ENCODE results near the gene COX6A2. TPM values are rescaled to one million over a fixed set of nuclear protein-coding genes. Genes with fewer than 3 reads are reported as not detected.

Gene COX6A2
- total RNA-seq, 1 experiment from 2014 or later, result not detected

- Histone ChIP-seq H3K9me3 (no peaks in the 10 kb centered on the region), H3K4me3 (no peak overlapping the region), H3K36me3 (peaks cover 21% of the 10 kb centered on the region), H3K27me3 (no peaks in the 10 kb centered on the region)
- DNase-seq, result no peak
Observed at GRCh38 chr16:31466381-31466841, 38.3 kb upstream of the COX6A2 start.

- H3K36me3 ChIP-seq, result peaks cover 21% of the 10 kb centered on the region
- no peaks in the 10 kb centered on the region for H3K9me3 ChIP-seq
- no peak overlapping the region for H3K4me3 ChIP-seq
- no peak for DNase-seq
- H3K27me3 ChIP-seq, result no peaks in the 10 kb centered on the region
Observed at GRCh38 chr16:31465788-31466370, 37.7 kb upstream of the COX6A2 start.

- Histone ChIP-seq H3K4me3 (no peak overlapping the region), H3K36me3 (peaks cover 21% of the 10 kb centered on the region), H3K9me3 (no peaks in the 10 kb centered on the region), H3K27me3 (no peaks in the 10 kb centered on the region)
- no peak for DNase-seq
Observed at GRCh38 chr16:31464781-31465260, 36.7 kb upstream of the COX6A2 start.

GRCh38 chr16:31464348-31464769 is 36.2 kb upstream of the COX6A2 start:
- H3K27me3 ChIP-seq, result no peaks in the 10 kb centered on the region
- no peaks in the 10 kb centered on the region for H3K9me3 ChIP-seq
- DNase-seq, result no peak
- peaks cover 21% of the 10 kb centered on the region for H3K36me3 ChIP-seq
- no peak overlapping the region for H3K4me3 ChIP-seq

- Histone ChIP-seq H3K27me3 (no peaks in the 10 kb centered on the region), H3K36me3 (peaks cover 35% of the 10 kb centered on the region), H3K4me3 (no peak overlapping the region), H3K9me3 (no peaks in the 10 kb centered on the region)
- DNase-seq, result no peak
Observed at GRCh38 chr16:31461921-31462804, 34.0 kb upstream of the COX6A2 start.

GRCh38 chr16:31461201-31461920 is 33.2 kb upstream of the COX6A2 start:
- H3K4me3 ChIP-seq, result no peak overlapping the region
- peaks cover 38% of the 10 kb centered on the region for H3K36me3 ChIP-seq
- DNase-seq, result no peak
- no peaks in the 10 kb centered on the region for H3K9me3 ChIP-seq
- H3K27me3 ChIP-seq, result no peaks in the 10 kb centered on the region

GRCh38 chr16:31460582-31461002 is 32.4 kb upstream of the COX6A2 start:
- no peaks in the 10 kb centered on the region for H3K27me3 ChIP-seq
- peak overlapping the region; percentile 91 for H3K4me3 ChIP-seq
- peaks cover 41% of the 10 kb centered on the region for H3K36me3 ChIP-seq
- H3K9me3 ChIP-seq, result no peaks in the 10 kb centered on the region
- no peak for DNase-seq

- peak; percentile 100 for DNase-seq
- H3K27me3 ChIP-seq, result no peaks in the 10 kb centered on the region
- H3K9me3 ChIP-seq, result no peaks in the 10 kb centered on the region
- peaks cover 42% of the 10 kb centered on the region for H3K36me3 ChIP-seq
- peak overlapping the region; percentile 91 for H3K4me3 ChIP-seq
Observed at GRCh38 chr16:31459687-31460581, 31.8 kb upstream of the COX6A2 start.

GRCh38 chr16:31458844-31459686 is 30.9 kb upstream of the COX6A2 start, which contains the start of gene ARMC5:
Gene ARMC5, plus strand, starts transcription at chr16:31459501. Its CDS starts 24 bp downstream, at chr16:31459525.
- peaks cover 43% of the 10 kb centered on the region for H3K36me3 ChIP-seq
- H3K4me3 ChIP-seq, result peak within 1 kb of the TSS; percentile 91
- no peaks in the 10 kb centered on the region for H3K9me3 ChIP-seq
- DNase-seq, result peak; percentile 99
- H3K27me3 ChIP-seq, result no peaks in the 10 kb centered on the region

- DNase-seq, result peak; percentile 48
- H3K27me3 ChIP-seq, result no peaks in the 10 kb centered on the region
- H3K9me3 ChIP-seq, result no peaks in the 10 kb centered on the region
- H3K36me3 ChIP-seq, result peaks cover 38% of the 10 kb centered on the region
- H3K4me3 ChIP-seq, result peak overlapping the region; percentile 91
Observed at GRCh38 chr16:31458073-31458843, 30.1 kb upstream of the COX6A2 start.

- DNase-seq, result no peak
- H3K4me3 ChIP-seq, result peak overlapping the region; percentile 91
Observed at GRCh38 chr16:31456988-31457360, 28.8 kb upstream of the COX6A2 start.

GRCh38 chr16:31455601-31456314 is 27.6 kb upstream of the COX6A2 start:
- Histone ChIP-seq H3K27me3 (no peaks in the 10 kb centered on the region), H3K9me3 (no peaks in the 10 kb centered on the region), H3K4me3 (no peak overlapping the region), H3K36me3 (peaks cover 36% of the 10 kb centered on the region)
- DNase-seq, result no peak

More at GRCh38 chr16:31456988-31457360, 28.8 kb upstream of the COX6A2 start:
- H3K27me3 ChIP-seq, result no peaks in the 10 kb centered on the region
- peaks cover 36% of the 10 kb centered on the region for H3K36me3 ChIP-seq
- no peaks in the 10 kb centered on the region for H3K9me3 ChIP-seq

- H3K9me3 ChIP-seq, result no peaks in the 10 kb centered on the region
- no peak overlapping the region for H3K4me3 ChIP-seq
- peak; percentile 73 for DNase-seq
- peaks cover 36% of the 10 kb centered on the region for H3K36me3 ChIP-seq
- no peaks in the 10 kb centered on the region for H3K27me3 ChIP-seq
Observed at GRCh38 chr16:31453255-31454204, 25.4 kb upstream of the COX6A2 start.
